ENCODE data around the gene ITPA. TPM values are rescaled to one million over a fixed set of nuclear protein-coding genes. Genes with fewer than 3 reads are reported as not detected.

The ITPA gene
- total RNA-seq, 1 experiment from 2014 or later, result 117 TPM

GRCh38 chr20:3163099-3164042 lies 45.9 kb upstream of the ITPA start:
- CTCF ChIA-PET, result no interaction called here

DNA sequence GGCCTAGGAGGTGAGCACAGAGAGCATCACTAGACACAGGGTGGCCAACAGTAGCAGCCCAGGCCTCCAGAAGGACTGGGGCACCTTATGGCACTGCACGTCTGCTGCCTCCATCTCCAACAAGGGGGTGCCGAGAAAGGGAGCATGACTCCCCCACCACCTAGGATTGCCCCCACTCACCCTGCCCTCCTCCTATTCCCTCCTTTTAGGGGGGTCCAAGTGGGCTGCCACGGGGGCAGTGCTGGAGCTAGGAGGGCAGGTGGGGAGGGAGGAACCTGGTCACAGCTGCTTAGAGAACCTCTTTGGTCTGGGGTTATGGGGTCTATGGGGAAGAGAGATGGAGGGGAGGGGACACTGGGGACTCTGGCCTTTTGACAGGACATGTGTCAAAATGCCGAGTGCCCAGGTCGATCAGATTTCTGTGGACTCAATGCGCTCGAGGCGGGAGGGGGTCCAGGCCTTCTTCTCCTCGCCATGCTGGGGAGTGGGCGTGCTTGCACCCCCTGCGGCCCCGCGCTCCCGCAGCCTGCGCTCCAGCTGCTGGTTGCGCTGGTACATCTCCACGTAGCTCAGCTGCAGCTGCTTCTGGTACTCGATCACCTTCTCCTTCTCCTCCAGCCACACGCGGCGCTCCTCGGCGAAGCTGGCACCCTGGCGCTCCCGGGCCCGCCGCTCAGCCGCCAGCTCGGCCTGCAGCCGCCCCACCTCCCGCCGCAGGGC lies 45.1 kb upstream of the ITPA start:
- BruUV-seq (replicated peaks), result no TSS peak
- H3K9me3 ChIP-seq (ENCODE audit: low read length), result no peaks in the 10 kb centered on the region
- H3K27ac ChIP-seq (ENCODE audit: low read length), result no peak overlapping the region
- ChIA-PET CTCF (no interaction called here), POLR2A (ENCODE audit: unreplicated experiment) (no interaction called here)
- H3K36me3 ChIP-seq (ENCODE audit: low read depth, low read length), result no peaks in the 10 kb centered on the region
- no peak overlapping the region for H3K9ac ChIP-seq (ENCODE audit: low read length)
- H3K79me2 ChIP-seq (ENCODE audit: low read length), result peaks cover 9% of the 10 kb centered on the region
- H3F3A ChIP-seq (ENCODE audit: low read length, unreplicated experiment), result no peaks in the 10 kb centered on the region
- H3K27me3 ChIP-seq (ENCODE audit: low read length), result no peaks in the 10 kb centered on the region
- H4K20me1 ChIP-seq (ENCODE audit: low read length), result peaks cover under 1% of the 10 kb centered on the region
- TF ChIP-seq EZH2 (IDR thresholded peaks at IDR 0.05; ENCODE audit: low read length, unreplicated experiment) (no peak), CTCF (conservative IDR thresholded peaks at IDR 0.05; ENCODE audit: low read depth, low read length) (no peak), EZH2phosphoT487 (IDR thresholded peaks at IDR 0.05; ENCODE audit: borderline replicate concordance, low read length) (no peak)
- DNase-seq (no peak), ATAC-seq (no peak; the same call in 1 of the 2 replicates)
- H3K4me1 ChIP-seq (ENCODE audit: insufficient read depth, low read length), result no peaks in the 10 kb centered on the region; the same call in 1 of the 2 replicates
- H3K4me3 ChIP-seq (ENCODE audit: low read length), result peak overlapping the region; percentile 57; the same call in 1 of the 2 replicates
- intact Hi-C loops (cut with micrococcal nuclease), result no loop called here
- peak overlapping the region; percentile 79 for H3K4me2 ChIP-seq (ENCODE audit: low read length)
- peak overlapping the region; percentile 76 for H2AFZ ChIP-seq (ENCODE audit: low read length)
- no peaks in the 10 kb centered on the region for H3K9me2 ChIP-seq (replicated peaks; ENCODE audit: low read length)

More at GRCh38 chr20:3163099-3164042, 45.9 kb upstream of the ITPA start:
- no peaks in the 10 kb centered on the region for H3F3A ChIP-seq (ENCODE audit: low read length, unreplicated experiment)
- H3K4me1 ChIP-seq (ENCODE audit: insufficient read depth, low read length), result no peaks in the 10 kb centered on the region; the same call in 1 of the 2 replicates
- H3K4me2 ChIP-seq (ENCODE audit: low read length), result no peak overlapping the region
- POLR2A ChIA-PET (ENCODE audit: unreplicated experiment), result no interaction called here
- DNase-seq (no peak), ATAC-seq (no peak)
- H3K4me3 ChIP-seq (ENCODE audit: low read length), result no peak overlapping the region
- no peak overlapping the region for H3K27ac ChIP-seq (ENCODE audit: low read length)
- H3K9ac ChIP-seq (ENCODE audit: low read length), result no peak overlapping the region
- H3K9me3 ChIP-seq (ENCODE audit: low read length), result no peaks in the 10 kb centered on the region
- intact Hi-C loops (cut with micrococcal nuclease), result no loop called here
- no TSS peak for BruUV-seq (replicated peaks)
- H2AFZ ChIP-seq (ENCODE audit: low read length), result no peak overlapping the region
- no peaks in the 10 kb centered on the region for H3K36me3 ChIP-seq (ENCODE audit: low read depth, low read length)
- TF ChIP-seq EZH2 (IDR thresholded peaks at IDR 0.05; ENCODE audit: low read length, unreplicated experiment) (no peak), CTCF (conservative IDR thresholded peaks at IDR 0.05; ENCODE audit: low read depth, low read length) (no peak), EZH2phosphoT487 (IDR thresholded peaks at IDR 0.05; ENCODE audit: borderline replicate concordance, low read length) (no peak)
- H3K27me3 ChIP-seq (ENCODE audit: low read length), result no peaks in the 10 kb centered on the region
- peaks cover 17% of the 10 kb centered on the region for H3K79me2 ChIP-seq (ENCODE audit: low read length)
- no peaks in the 10 kb centered on the region for H3K9me2 ChIP-seq (replicated peaks; ENCODE audit: low read length)
- H4K20me1 ChIP-seq (ENCODE audit: low read length), result peaks cover 7% of the 10 kb centered on the region

All from PC-3 (cell line).